Panc1 (cell line): ENCODE data around the gene IRF8. TPM values are rescaled to one million over a fixed set of nuclear protein-coding genes. Genes with fewer than 3 reads are reported as not detected.

Experiments used
- ATAC-seq: fragments of 200-7000 bp; cut with Tn5 transposase; 2 replicates; pipeline ENCODE4 v1.9.1; 2020; ENCODE audit warnings: mild to moderate bottlenecking, moderate library complexity
- BruUV-seq: library from RNA; stranded (reverse); fragments of 400-500 nt; replicated peaks from 2 replicates; lab custom pipeline; 2021; lab: Mats Ljungman, UMichigan
- CTCF ChIA-PET: fragments of 300-600 bp; sonication (Branson Sonifier 250); formaldehyde crosslinking; loops from one replicate; lab custom pipeline; 2022; ENCODE audit warnings: antibody characterized with exemption; lab: Charles Lee
- POLR2A ChIA-PET: fragments of 300-600 bp; sonication (Branson Sonifier 250); formaldehyde crosslinking; loops from one replicate; lab custom pipeline; 2022; ENCODE audit warnings: antibody characterized with exemption; lab: Charles Lee
- DNase-seq: peaks from one replicate; pipeline ENCODE4 v3.0.0-alpha.2; 2010; ENCODE audit warnings: low read depth, low spot score
- H3K27ac ChIP-seq: 2 replicates; pipeline ENCODE4 v1.5.1; 2011; ENCODE audit warnings: mild to moderate bottlenecking, low read length, inconsistent platforms
- H3K27me3 ChIP-seq: fragments of 200-500 bp; sonication (Bioruptor generic); 2 replicates; pipeline ENCODE4 v1.6.0; 2014; ENCODE audit warnings: low read length, inconsistent platforms; ENCODE audit not compliant: control insufficient read depth, insufficient read depth
- H3K36me3 ChIP-seq: fragments of 200-500 bp; sonication (Bioruptor generic); 2 replicates; pipeline ENCODE4 v1.5.1; 2014; ENCODE audit warnings: inconsistent platforms, mild to moderate bottlenecking, low read length, moderate library complexity; ENCODE audit not compliant: control insufficient read depth, insufficient read depth
- H3K4me1 ChIP-seq: 2 replicates; pipeline ENCODE4 v1.5.1; 2011; ENCODE audit warnings: inconsistent platforms, mild to moderate bottlenecking, low read length, moderate library complexity; ENCODE audit not compliant: control insufficient read depth, insufficient read depth
- H3K4me3 ChIP-seq, 2 experiments: 2 replicates each; pipeline ENCODE4 v1.5.1; 2011 to 2012; ENCODE audit warnings: low read depth in 2 of 2, low read length in 2 of 2, mild to moderate bottlenecking in 2 of 2, inconsistent platforms in 1 of 2, moderate library complexity in 1 of 2
- H3K9me3 ChIP-seq: fragments of 200-500 bp; sonication (Bioruptor generic); 2 replicates; pipeline ENCODE4 v1.5.1; 2014; ENCODE audit warnings: low read depth, mild to moderate bottlenecking, inconsistent platforms, low read length, moderate library complexity; ENCODE audit not compliant: control insufficient read depth, insufficient read depth
- CTCF ChIP-seq: fragments of 450-650 bp; IDR thresholded peaks from 2 replicates; pipeline ENCODE4 v1.5.1; 2017; ENCODE audit warnings: mild to moderate bottlenecking
- POLR2AphosphoS5 ChIP-seq: IDR thresholded peaks from 2 replicates; pipeline ENCODE4 v1.6.1; 2012; ENCODE audit warnings: mild to moderate bottlenecking, low read depth, low read length, moderate library complexity
- REST ChIP-seq, 2 experiments: IDR thresholded peaks; 2 replicates each; pipeline ENCODE4 v1.6.1; 2011 to 2012; ENCODE audit warnings: low read depth in 2 of 2, control low read depth in 1 of 2, low read length in 1 of 2, mild to moderate bottlenecking in 1 of 2, moderate library complexity in 1 of 2; ENCODE audit not compliant: insufficient read depth in 1 of 2
- SIN3A ChIP-seq: IDR thresholded peaks from 2 replicates; pipeline ENCODE4 v1.6.1; 2012; ENCODE audit warnings: low read depth, mild to moderate bottlenecking, low read length, moderate library complexity, borderline replicate concordance; ENCODE audit not compliant: insufficient read depth
- TCF7L2 ChIP-seq: IDR thresholded peaks from 2 replicates; pipeline ENCODE4 v1.6.1; 2011; ENCODE audit warnings: mild to moderate bottlenecking, low read depth, low read length, inconsistent platforms
- in situ Hi-C: cut with HindIII; loops from 2 replicates; pipeline ENCODE4 v1.10.0; 2016; ENCODE audit warnings: low sequenced_read_pairs, low pct_unique_long_range_greater_than_20kb
- intact Hi-C: fragments of 100-400 bp; cut with micrococcal nuclease; formaldehyde crosslinking; loops from one replicate; pipeline ENCODE4 v1.10.0; 2022; ENCODE audit not compliant: unreplicated experiment
- total RNA-seq: library from RNA; stranded (reverse); gene quantifications from one replicate; pipeline ENCODE4 v1.2.1, GENCODE V29; 2021; ENCODE audit not compliant: unreplicated experiment

IRF8 gene
- total RNA-seq, 1 experiment from 2014 or later: 0.62 TPM

- DNase-seq: no peak
- no peaks in the 10 kb centered on the region; the same call in 1 of the 2 replicates for H3K4me1 ChIP-seq
- ChIA-PET POLR2A (no interaction called here), CTCF (no interaction called here)
- BruUV-seq: no TSS peak
- in situ Hi-C loops: no loop called here
- no peaks in the 10 kb centered on the region for H3K9me3 ChIP-seq
- intact Hi-C loops: no loop called here
- H3K27ac ChIP-seq: no peak overlapping the region
- H3K27me3 ChIP-seq: no peaks in the 10 kb centered on the region
- no peak for ATAC-seq
- H3K4me3 ChIP-seq: no peak overlapping the region
- H3K36me3 ChIP-seq: no peaks in the 10 kb centered on the region
- no peak for TF ChIP-seq REST (IDR thresholded peaks at IDR 0.05; ENCODE audit: insufficient read depth in 1 of 2, low read depth in 2 of 2, low read length in 1 of 2)
Observed at GRCh38 chr16:85921026-85921425, 22.1 kb downstream of the IRF8 start.

GRCh38 chr16:85923153-85924021 is 24.4 kb downstream of the IRF8 start:
- intact Hi-C loops (no loop called here), in situ Hi-C loops (no loop called here)
- Histone ChIP-seq H3K27me3 (no peaks in the 10 kb centered on the region), H3K4me1 (no peaks in the 10 kb centered on the region), H3K9me3 (no peaks in the 10 kb centered on the region), H3K4me3 (no peak overlapping the region), H3K27ac (no peak overlapping the region), H3K36me3 (no peaks in the 10 kb centered on the region)
- ATAC-seq: no peak
- DNase-seq: no peak
- TF ChIP-seq REST (IDR thresholded peaks at IDR 0.05; ENCODE audit: insufficient read depth in 1 of 2, low read depth in 2 of 2, low read length in 1 of 2) (no peak), POLR2AphosphoS5 (no peak), TCF7L2 (no peak), CTCF (no peak), SIN3A (no peak)
- CTCF ChIA-PET: no interaction called here
- POLR2A ChIA-PET: no interaction called here
- no TSS peak for BruUV-seq
